ENCODE data around the gene OTX2. TPM values are rescaled to one million over a fixed set of nuclear protein-coding genes. Genes with fewer than 3 reads are reported as not detected.

Gene OTX2
- total RNA-seq, 2 experiments from 2014 or later, result not detected

DNA sequence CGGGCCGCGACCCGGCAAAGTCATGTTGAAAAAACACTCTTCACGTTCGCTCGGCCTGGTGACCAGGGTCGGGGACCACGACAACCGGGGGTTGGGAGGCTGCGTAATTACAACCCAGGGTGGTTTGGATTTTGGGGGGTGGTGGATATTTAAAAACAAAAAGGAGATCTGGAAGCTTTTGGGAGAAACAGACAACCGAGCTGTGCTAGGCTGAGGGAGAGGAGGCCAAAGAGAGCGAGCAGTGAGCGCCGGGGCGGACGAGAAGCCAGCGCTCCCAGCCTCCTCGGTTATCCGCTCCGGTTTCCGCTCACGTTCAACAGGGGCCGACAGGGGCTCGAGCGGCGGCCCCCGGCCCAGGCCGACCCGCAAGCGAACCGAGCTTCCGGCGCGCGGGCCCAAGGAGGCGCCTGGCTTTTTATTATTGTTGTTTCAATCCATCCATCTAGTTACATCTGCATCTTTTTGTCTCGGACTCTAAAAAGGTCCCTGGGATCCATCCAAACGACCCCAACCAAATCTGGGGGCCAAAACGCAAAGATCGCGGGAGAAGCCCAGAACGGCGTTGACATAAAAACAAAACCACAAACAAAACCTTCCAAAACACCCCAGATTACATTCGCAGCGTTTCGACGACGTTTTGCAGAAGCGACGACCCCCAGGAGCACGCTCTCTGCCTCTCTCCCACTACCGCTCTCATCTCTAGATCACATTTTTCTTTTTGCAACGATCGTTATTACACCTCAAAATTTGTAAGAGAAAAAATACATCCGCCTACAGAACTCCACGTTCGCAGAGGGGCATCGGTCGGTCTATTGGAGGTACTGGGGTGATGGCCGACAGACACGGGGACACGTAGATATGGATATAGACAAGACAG is 771 bp downstream of the OTX2 start:
- peak overlapping the region; percentile 24 for H3K4me3 Mint-ChIP-seq
- H3K27ac Mint-ChIP-seq, result peak overlapping the region; percentile 58
- H3K36me3 Mint-ChIP-seq, result peaks cover 20% of the 10 kb centered on the region
- H3K27me3 Mint-ChIP-seq, result peaks cover 77% of the 10 kb centered on the region
- H3K4me1 Mint-ChIP-seq (ENCODE audit: low read depth), result peaks cover 21% of the 10 kb centered on the region
- POLR2A ChIA-PET, result no interaction called here
- CTCF ChIA-PET, result no interaction called here
- intact Hi-C loops (cut with micrococcal nuclease), result loop anchor here (10.0 kb wide), 1 partner anchor 255 kb away; no protein-coding TSS in a partner anchor
- no peak for DNase-seq
- H3K9me3 Mint-ChIP-seq, result no peaks in the 10 kb centered on the region

DNA sequence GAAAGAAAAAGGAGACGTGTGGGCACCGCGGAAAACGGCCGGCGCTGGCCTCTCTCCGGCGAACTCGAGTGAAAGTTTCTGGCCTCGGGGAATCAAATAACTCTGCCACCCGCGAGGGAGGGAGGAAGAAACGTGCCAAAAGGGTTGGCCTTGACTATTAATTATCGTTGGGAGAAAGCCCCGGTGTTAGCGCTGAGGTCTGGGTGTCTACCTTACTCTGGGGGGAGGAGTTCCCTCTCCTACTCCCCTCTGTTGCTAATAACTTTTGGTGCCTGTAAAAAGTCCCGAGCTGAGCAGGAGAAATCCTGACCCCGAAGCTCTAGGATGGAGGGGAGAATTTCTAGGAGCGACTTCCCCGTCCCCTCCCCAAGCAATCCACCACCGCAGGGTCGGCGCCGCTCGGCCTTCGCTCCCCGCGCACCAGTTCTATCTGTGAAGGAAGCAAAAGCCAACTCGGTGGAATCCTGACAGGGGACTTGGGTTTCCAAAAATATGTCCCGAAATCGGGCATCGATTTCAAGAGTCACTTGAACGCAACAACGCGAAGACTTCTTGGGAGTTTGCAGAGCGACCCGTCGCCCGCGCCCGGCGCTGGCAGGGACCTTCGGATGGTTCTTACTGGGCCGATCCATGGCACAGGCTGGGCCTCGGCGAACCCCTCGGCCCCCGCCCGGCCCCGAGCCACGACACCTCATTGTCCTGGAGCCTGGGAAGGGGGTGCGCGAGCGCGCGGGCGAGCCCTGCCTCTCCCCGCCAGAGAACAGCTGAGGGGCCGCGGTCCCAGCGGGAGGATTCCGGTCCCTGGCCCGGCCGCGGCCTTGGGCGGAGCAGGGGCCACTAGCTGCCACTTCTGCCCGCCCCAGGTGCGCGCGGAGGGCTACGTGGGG is 1.7 kb downstream of the OTX2 start:
- intact Hi-C loops (cut with micrococcal nuclease), result no loop called here
- Mint-ChIP-seq H3K9me3 (no peaks in the 10 kb centered on the region), H3K27ac (no peak overlapping the region), H3K4me1 (ENCODE audit: low read depth) (peaks cover 21% of the 10 kb centered on the region), H3K4me3 (no peak overlapping the region), H3K27me3 (peaks cover 81% of the 10 kb centered on the region), H3K36me3 (peaks cover 22% of the 10 kb centered on the region)
- ChIA-PET POLR2A (no interaction called here), CTCF (no interaction called here)
- DNase-seq, result no peak

GRCh38 chr14:56808110-56808382 is 2.2 kb downstream of the OTX2 start:
- no peak overlapping the region for H3K27ac Mint-ChIP-seq
- ChIA-PET POLR2A (no interaction called here), CTCF (no interaction called here)
- no peaks in the 10 kb centered on the region for H3K9me3 Mint-ChIP-seq
- H3K36me3 Mint-ChIP-seq, result peaks cover 22% of the 10 kb centered on the region
- H3K4me1 Mint-ChIP-seq (ENCODE audit: low read depth), result peaks cover 21% of the 10 kb centered on the region
- intact Hi-C loops (cut with micrococcal nuclease), result no loop called here
- no peak overlapping the region for H3K4me3 Mint-ChIP-seq
- H3K27me3 Mint-ChIP-seq, result peaks cover 81% of the 10 kb centered on the region
- no peak for DNase-seq

DNA sequence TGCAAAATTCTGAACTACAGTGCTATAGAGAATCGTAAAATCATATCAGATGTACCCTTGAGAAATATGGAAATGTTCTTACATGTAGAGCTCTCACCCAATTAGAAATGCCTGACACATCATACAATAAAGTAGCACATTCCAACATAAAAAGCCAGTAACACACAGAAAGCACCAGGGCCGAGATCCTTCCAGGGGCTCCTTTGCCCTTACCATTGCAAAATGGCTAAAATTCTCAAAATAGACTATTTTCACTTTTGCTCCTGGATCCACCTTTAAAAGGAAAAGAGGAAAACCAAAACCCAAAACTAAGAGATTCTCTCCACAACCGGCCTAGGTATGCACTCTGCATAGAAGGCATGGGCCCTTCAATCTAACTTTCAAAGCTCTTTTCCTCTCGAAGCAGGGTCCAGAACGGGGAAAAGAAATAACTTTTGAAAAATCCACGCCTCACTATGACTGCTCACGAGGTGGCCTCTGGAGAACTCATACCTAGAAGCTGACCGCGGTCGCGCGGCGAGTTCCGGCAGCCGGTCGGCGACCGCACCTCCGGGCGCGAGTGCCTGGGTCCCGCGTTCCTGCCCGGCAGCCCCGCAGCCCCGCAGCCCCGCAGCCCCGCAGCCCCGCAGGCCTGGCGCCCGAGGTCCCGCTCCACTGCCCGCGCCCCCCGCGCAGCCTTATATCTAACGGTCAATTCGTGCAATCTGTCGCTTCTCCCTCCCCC is 2.7 kb downstream of the OTX2 start:
- Mint-ChIP-seq H3K4me3 (no peak overlapping the region), H3K9me3 (no peaks in the 10 kb centered on the region), H3K27ac (no peak overlapping the region), H3K36me3 (peaks cover 22% of the 10 kb centered on the region), H3K27me3 (peaks cover 79% of the 10 kb centered on the region), H3K4me1 (ENCODE audit: low read depth) (peaks cover 21% of the 10 kb centered on the region)
- DNase-seq, result no peak
- ChIA-PET POLR2A (no interaction called here), CTCF (no interaction called here)
- intact Hi-C loops (cut with micrococcal nuclease), result no loop called here

- intact Hi-C loops (cut with micrococcal nuclease), result no loop called here
- ChIA-PET CTCF (no interaction called here), POLR2A (no interaction called here)
These were observed 3.5 kb downstream of the OTX2 start for GRCh38 chr14:56806760-56807159.

DNA sequence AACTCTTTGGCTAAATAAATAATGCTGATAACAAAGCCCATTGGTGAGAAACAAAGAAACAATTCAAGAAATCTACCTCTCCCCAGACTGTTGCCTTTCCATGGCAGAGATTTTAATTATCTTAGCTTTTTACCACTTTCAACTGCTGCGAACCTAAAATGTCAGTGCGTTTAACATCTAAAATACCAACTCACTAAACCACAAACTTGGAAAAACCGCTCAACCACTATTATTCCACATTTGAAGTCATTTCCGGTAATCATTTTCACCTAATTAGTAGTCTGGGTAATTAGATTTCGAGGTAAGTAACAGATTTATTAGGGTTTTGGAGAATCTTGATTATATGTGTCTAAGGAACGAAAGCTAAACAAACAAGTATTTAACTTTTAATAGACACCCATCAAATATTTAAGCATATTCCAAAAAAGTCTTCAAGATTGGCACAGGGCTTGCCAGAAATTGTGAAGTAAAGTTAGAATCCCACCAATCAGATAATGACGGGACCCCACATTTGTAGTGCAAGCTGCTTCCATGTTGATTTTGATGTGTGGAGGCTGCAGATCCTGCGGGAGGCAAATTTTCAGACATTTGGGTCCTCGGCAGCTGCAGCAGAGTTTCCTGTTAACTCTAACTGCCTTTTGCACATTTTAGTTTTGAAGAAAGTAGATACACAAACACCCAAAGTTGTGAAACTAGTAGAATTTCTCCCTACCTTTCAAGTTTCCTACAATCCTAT is 4.1 kb downstream of the OTX2 start:
- no peak for DNase-seq
- CTCF ChIA-PET, result no interaction called here

More at GRCh38 chr14:56806760-56807159, 3.5 kb downstream of the OTX2 start:
- peaks cover 22% of the 10 kb centered on the region for H3K36me3 Mint-ChIP-seq
- H3K27ac Mint-ChIP-seq, result no peak overlapping the region
- H3K27me3 Mint-ChIP-seq, result peaks cover 83% of the 10 kb centered on the region
- peaks cover 21% of the 10 kb centered on the region for H3K4me1 Mint-ChIP-seq (ENCODE audit: low read depth)
- DNase-seq, result no peak
- no peak overlapping the region for H3K4me3 Mint-ChIP-seq
- H3K9me3 Mint-ChIP-seq, result no peaks in the 10 kb centered on the region

DNA sequence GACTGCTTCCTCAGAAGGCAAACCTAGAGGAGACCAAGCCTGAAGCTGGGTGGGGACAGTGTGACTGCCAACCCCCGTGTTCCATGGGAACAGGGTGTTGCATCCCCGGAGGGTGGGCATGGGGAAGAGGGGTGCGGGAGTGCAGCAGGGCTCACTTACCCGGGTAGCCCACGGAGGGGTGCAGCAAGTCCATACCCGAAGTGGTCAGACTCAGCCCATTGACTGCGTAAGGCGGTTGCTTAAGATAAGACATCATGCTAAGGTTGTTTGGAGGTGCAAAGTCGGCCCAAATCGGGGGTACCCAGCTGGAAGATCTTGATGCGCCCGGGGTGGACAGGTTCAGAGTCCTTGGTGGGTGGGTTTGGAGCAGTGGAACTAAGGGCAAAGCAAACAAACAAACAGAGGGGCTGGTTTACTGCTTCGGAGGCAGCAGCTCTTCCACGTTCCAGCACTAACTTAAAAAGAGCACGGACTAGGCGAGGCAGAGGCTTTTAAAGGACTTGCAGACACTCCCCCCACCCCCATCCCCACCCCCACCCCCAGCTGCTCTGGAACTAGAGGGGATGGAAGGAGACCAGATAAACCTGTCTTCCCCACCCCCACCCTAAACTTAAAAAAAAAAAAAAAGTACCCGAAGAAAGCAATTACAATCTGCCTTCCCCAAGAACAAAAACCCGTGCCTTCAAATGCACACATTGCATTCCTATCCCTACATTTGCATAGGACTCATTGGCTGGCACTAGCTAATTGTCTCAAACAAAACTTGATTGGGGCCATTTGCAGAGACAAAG is 4.9 kb downstream of the OTX2 start:
- H3K9me3 Mint-ChIP-seq, result no peaks in the 10 kb centered on the region
- POLR2A ChIA-PET, result no interaction called here
- peaks cover 87% of the 10 kb centered on the region for H3K27me3 Mint-ChIP-seq
- CTCF ChIA-PET, result no interaction called here
- H3K27ac Mint-ChIP-seq, result no peak overlapping the region
- intact Hi-C loops (cut with micrococcal nuclease), result no loop called here
- H3K36me3 Mint-ChIP-seq, result peaks cover 20% of the 10 kb centered on the region
- H3K4me3 Mint-ChIP-seq, result no peak overlapping the region
- no peak for DNase-seq
- H3K4me1 Mint-ChIP-seq (ENCODE audit: low read depth), result peaks cover 18% of the 10 kb centered on the region

More for the DNA sequence above, 4.1 kb downstream of the OTX2 start:
- Mint-ChIP-seq H3K36me3 (peaks cover 21% of the 10 kb centered on the region), H3K27me3 (peaks cover 87% of the 10 kb centered on the region), H3K4me1 (ENCODE audit: low read depth) (peaks cover 20% of the 10 kb centered on the region), H3K9me3 (no peaks in the 10 kb centered on the region), H3K27ac (no peak overlapping the region), H3K4me3 (no peak overlapping the region)
- intact Hi-C loops (cut with micrococcal nuclease), result no loop called here
- POLR2A ChIA-PET, result no interaction called here

DNA sequence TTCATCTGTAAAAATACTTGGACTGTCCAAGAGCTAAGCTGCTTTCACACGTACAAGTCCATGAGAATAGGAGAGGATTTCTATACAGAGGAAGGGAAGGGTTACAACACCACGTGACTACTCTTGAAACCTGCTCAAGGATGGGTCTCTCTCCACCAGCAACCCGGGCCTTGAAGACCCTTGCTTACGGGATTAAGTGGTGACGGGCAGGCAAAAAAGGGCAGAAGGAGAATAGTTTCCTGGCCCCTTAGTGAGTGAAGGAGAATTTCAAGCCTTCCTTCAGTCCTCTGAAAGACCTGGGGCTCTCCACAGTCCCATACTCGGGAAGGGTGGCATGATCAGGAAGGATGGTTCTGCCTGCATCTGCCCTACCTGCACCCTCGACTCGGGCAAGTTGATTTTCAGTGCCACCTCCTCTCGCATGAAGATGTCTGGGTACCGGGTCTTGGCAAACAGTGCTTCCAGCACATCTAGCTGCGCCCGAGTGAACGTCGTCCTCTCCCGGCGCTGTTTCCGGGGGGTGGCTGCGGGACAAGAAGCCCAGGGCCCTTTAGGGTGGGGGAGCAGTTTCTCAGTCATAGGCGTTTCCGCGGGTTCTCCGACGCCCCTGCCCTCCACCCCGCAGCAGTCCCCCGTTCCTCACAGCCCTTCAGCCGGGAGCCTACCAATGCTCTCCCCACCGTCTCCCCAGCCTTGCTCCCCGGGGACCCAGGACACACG is 6.3 kb downstream of the OTX2 start:
- Mint-ChIP-seq H3K4me3 (no peak overlapping the region), H3K9me3 (no peaks in the 10 kb centered on the region), H3K4me1 (ENCODE audit: low read depth) (peaks cover 11% of the 10 kb centered on the region), H3K27me3 (peaks cover 83% of the 10 kb centered on the region), H3K27ac (no peak overlapping the region), H3K36me3 (peaks cover 13% of the 10 kb centered on the region)
- POLR2A ChIA-PET, result no interaction called here
- intact Hi-C loops (cut with micrococcal nuclease), result no loop called here
- no peak for DNase-seq
- CTCF ChIA-PET, result interaction anchor here (1.1 to 1.3 kb wide), 2 partner anchors 9 to 314 kb away, joined by 3 to 4 read pairs; no protein-coding TSS in a partner anchor

- no peak overlapping the region for H3K27ac Mint-ChIP-seq
- CTCF ChIA-PET, result no interaction called here
- POLR2A ChIA-PET, result no interaction called here
- H3K4me3 Mint-ChIP-seq, result no peak overlapping the region
- DNase-seq, result no peak
- H3K27me3 Mint-ChIP-seq, result peaks cover 77% of the 10 kb centered on the region
- intact Hi-C loops (cut with micrococcal nuclease), result no loop called here
- peaks cover 4% of the 10 kb centered on the region for H3K36me3 Mint-ChIP-seq
- H3K9me3 Mint-ChIP-seq, result no peaks in the 10 kb centered on the region
- H3K4me1 Mint-ChIP-seq (ENCODE audit: low read depth), result peaks cover 8% of the 10 kb centered on the region
These were observed 8.4 kb downstream of the OTX2 start for GRCh38 chr14:56801920-56802319.

DNA sequence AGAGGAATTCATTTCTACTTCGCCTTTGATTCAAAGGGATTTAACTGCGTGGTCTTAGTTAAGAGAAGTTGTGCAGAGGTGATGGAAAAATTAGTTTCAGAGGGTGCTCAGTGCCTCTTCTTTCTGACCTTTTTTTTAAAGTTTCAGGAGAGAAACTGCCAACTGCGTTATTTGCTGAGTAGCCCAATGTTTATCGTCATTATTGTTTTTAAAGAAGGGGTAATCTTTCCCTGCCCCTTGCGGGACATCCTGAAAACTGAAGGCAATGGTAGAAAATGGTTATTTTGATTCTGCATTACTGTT is 11.0 kb downstream of the OTX2 start:
- peaks cover 76% of the 10 kb centered on the region for H3K27me3 Mint-ChIP-seq
- DNase-seq, result no peak
- no peak overlapping the region for H3K4me3 Mint-ChIP-seq
- H3K27ac Mint-ChIP-seq, result no peak overlapping the region
- no peaks in the 10 kb centered on the region for H3K9me3 Mint-ChIP-seq
- ChIA-PET CTCF (no interaction called here), POLR2A (no interaction called here)
- peaks cover 1% of the 10 kb centered on the region for H3K36me3 Mint-ChIP-seq
- intact Hi-C loops (cut with micrococcal nuclease), result no loop called here
- peaks cover 10% of the 10 kb centered on the region for H3K4me1 Mint-ChIP-seq (ENCODE audit: low read depth)
